CD4-positive, alpha-beta memory T cell (primary cell): Measurements from ENCODE around the gene JUNB. TPM values are rescaled to one million over a fixed set of nuclear protein-coding genes. Genes with fewer than 3 reads are reported as not detected.
A peak's percentile ranks its signal among the peaks of the same experiment; 100 is the strongest.

Source experiments
- CTCF ChIA-PET: fragments of 350-600 bp; sonication (Branson Sonifier 250); formaldehyde crosslinking; loops from one replicate; lab custom pipeline; 2021; ENCODE audit warnings: inconsistent platforms; ENCODE audit not compliant: partially characterized antibody; lab: Charles Lee
- POLR2A ChIA-PET: fragments of 350-600 bp; sonication (Branson Sonifier 250); formaldehyde crosslinking; loops from one replicate; lab custom pipeline; 2021; ENCODE audit not compliant: partially characterized antibody; lab: Charles Lee
- DNase-seq, 5 donors: peaks; one replicate each; pipeline versions ENCODE4 v3.0.0 to v3.0.0-alpha.2; 2020 to 2022; ENCODE audit warnings: mixed read lengths in 1 of 5
- H3K27ac ChIP-seq: one replicate; pipeline ENCODE4 v1.7.0; 2013; ENCODE audit warnings: low read depth, low read length
- H3K27me3 ChIP-seq: 2 replicates; pipeline ENCODE4 v1.7.0; 2013; ENCODE audit warnings: mild to moderate bottlenecking, low read length, moderate library complexity; ENCODE audit not compliant: insufficient read depth
- H3K36me3 ChIP-seq: 2 replicates; pipeline ENCODE4 v1.7.0; 2013; ENCODE audit warnings: mild to moderate bottlenecking, low read length, moderate library complexity; ENCODE audit not compliant: insufficient read depth
- H3K4me1 ChIP-seq: 2 replicates; pipeline ENCODE4 v1.7.0; 2013; ENCODE audit warnings: mild to moderate bottlenecking, low read length, moderate library complexity; ENCODE audit not compliant: insufficient read depth
- H3K4me3 ChIP-seq, 2 donors: one replicate each; pipeline ENCODE4 v1.7.0; 2013; ENCODE audit warnings: low read length in 2 of 2, mild to moderate bottlenecking in 1 of 2
- H3K9me3 ChIP-seq, 2 donors: one replicate each; pipeline ENCODE4 v1.7.0; 2013; ENCODE audit warnings: low read length in 2 of 2, control low read depth in 1 of 2; ENCODE audit not compliant: control insufficient read depth in 1 of 2
- H3K27ac Mint-ChIP-seq, 7 donors: one replicate each; pipeline ENCODE4 v1.8.0; 2020 to 2021; ENCODE audit warnings: mixed read lengths in 7 of 7, mild to moderate bottlenecking in 6 of 7, inconsistent platforms in 3 of 7, moderate library complexity in 3 of 7
- H3K27me3 Mint-ChIP-seq, 2 donors: one replicate each; pipeline ENCODE4 v1.8.0; 2020 to 2021; ENCODE audit warnings: mixed read lengths in 2 of 2
- H3K36me3 Mint-ChIP-seq, 2 donors: one replicate each; pipeline ENCODE4 v1.8.0; 2020 to 2021; ENCODE audit warnings: mixed read lengths in 2 of 2, inconsistent platforms in 1 of 2, mild to moderate bottlenecking in 1 of 2
- H3K4me1 Mint-ChIP-seq, 4 donors: one replicate each; pipeline ENCODE4 v1.8.0; 2020 to 2021; ENCODE audit warnings: mixed read lengths in 4 of 4, mild to moderate bottlenecking in 1 of 4
- H3K4me3 Mint-ChIP-seq, 8 donors: one replicate each; pipeline ENCODE4 v1.8.0; 2020 to 2021; ENCODE audit warnings: mixed read lengths in 8 of 8, mild to moderate bottlenecking in 7 of 8, moderate library complexity in 6 of 8, inconsistent platforms in 3 of 8
- H3K9me3 Mint-ChIP-seq, 8 donors: one replicate each; pipeline ENCODE4 v1.8.0; 2020 to 2021; ENCODE audit warnings: mixed read lengths in 8 of 8, mild to moderate bottlenecking in 5 of 8, inconsistent platforms in 3 of 8, moderate library complexity in 1 of 8
- intact Hi-C: fragments of 100-400 bp; cut with micrococcal nuclease; formaldehyde crosslinking; loops from one replicate; pipeline ENCODE4 v1.15.1; 2023
- polyA plus RNA-seq, 2 donors: library from polyadenylated mRNA; unstranded; fragments of 300-500 nt; fragmentation: Illumina TruSeq; gene quantifications; one replicate each; pipeline ENCODE4 v1.2.3, GENCODE V29; 2021
- total RNA-seq, 2 experiments: library from RNA; stranded (reverse); gene quantifications; one replicate each; pipeline ENCODE4 v1.2.3, GENCODE V29; 2021

The JUNB gene
- total and polyA plus RNA-seq, 4 experiments from 2014 or later = 103 to 3,132 (median 438) TPM

- DNase-seq = peak in 1 of 5 donors; percentile 30
- Mint-ChIP-seq H3K27me3 (no peaks in the 10 kb centered on the region), H3K4me3 (no peak overlapping the region), H3K36me3 (no peaks in the 10 kb centered on the region), H3K9me3 (no peaks in the 10 kb centered on the region), H3K4me1 (peaks cover 10 to 18% (median 16%) of the 10 kb centered on the region in 4 donors), H3K27ac (no peak overlapping the region)
- no peak overlapping the region for H3K4me3 ChIP-seq
- CTCF ChIA-PET = interaction anchor here (0.8 to 27.8 kb wide), 4 partner anchors 13 to 75 kb away, joined by 3 to 906 read pairs (median 18); partner anchors contain the start of genes JUNB, PRDX2, RNASEH2A and THSD8
- H3K27ac ChIP-seq = no peak overlapping the region
- peaks cover 15% of the 10 kb centered on the region for H3K4me1 ChIP-seq
- H3K36me3 ChIP-seq = no peaks in the 10 kb centered on the region
- POLR2A ChIA-PET = interaction anchor here (16.4 kb wide), 1 partner anchor 23 kb away, joined by 1162 read pairs; the partner anchor contains the start of genes JUNB, PRDX2 and THSD8
- no peaks in the 10 kb centered on the region for H3K9me3 ChIP-seq
- intact Hi-C loops = no loop called here
- H3K27me3 ChIP-seq = no peaks in the 10 kb centered on the region
These were observed 19.0 kb upstream of the JUNB start for GRCh38 chr19:12772323-12772722.

DNA sequence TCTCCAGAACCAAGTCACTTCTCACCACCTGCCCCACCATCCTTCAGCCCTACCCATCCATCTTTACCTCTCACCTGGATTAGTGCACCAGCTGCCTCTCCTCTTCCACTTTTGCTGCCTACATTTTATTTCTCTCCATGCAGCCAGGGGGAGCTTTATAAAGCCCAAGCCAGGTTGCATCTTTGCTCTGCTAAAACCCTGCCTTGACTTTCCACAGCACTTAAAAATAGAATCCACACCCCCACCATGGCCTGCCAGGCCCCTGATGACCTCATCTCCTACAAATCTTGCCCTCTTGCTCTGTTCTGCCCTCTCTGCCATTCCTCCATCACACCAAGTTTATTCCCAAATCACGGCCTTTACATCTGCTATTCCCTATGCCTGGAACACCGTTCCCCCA is 17.7 kb upstream of the JUNB start:
- no peak for DNase-seq
- CTCF ChIA-PET = interaction anchor here (3.1 to 27.8 kb wide), 4 partner anchors 9 to 73 kb away, joined by 17 to 906 read pairs (median 32); partner anchors contain the start of genes JUNB, PRDX2, RNASEH2A and THSD8
- no peaks in the 10 kb centered on the region for H3K36me3 Mint-ChIP-seq
- no peak overlapping the region for H3K27ac ChIP-seq
- no peak overlapping the region for H3K4me3 ChIP-seq
- H3K4me3 Mint-ChIP-seq = peak overlapping the region in 6 of 8 donors; percentile 3 to 67 (median 46)
- no peaks in the 10 kb centered on the region for H3K36me3 ChIP-seq
- intact Hi-C loops = no loop called here
- no peaks in the 10 kb centered on the region for H3K27me3 Mint-ChIP-seq
- H3K4me1 ChIP-seq = peaks cover 24% of the 10 kb centered on the region
- peak overlapping the region in 4 of 7 donors; percentile 28 to 75 (median 67) for H3K27ac Mint-ChIP-seq
- H3K4me1 Mint-ChIP-seq = peaks cover 15 to 30% (median 24%) of the 10 kb centered on the region in 4 donors
- H3K27me3 ChIP-seq = no peaks in the 10 kb centered on the region
- no peaks in the 10 kb centered on the region for H3K9me3 ChIP-seq
- no peaks in the 10 kb centered on the region for H3K9me3 Mint-ChIP-seq
- POLR2A ChIA-PET = interaction anchor here (1.0 to 16.4 kb wide), 4 partner anchors 21 to 36 kb away, joined by 3 to 1162 read pairs (median 3); partner anchors contain the start of genes GET3, JUNB, PRDX2 and RNASEH2A

DNA sequence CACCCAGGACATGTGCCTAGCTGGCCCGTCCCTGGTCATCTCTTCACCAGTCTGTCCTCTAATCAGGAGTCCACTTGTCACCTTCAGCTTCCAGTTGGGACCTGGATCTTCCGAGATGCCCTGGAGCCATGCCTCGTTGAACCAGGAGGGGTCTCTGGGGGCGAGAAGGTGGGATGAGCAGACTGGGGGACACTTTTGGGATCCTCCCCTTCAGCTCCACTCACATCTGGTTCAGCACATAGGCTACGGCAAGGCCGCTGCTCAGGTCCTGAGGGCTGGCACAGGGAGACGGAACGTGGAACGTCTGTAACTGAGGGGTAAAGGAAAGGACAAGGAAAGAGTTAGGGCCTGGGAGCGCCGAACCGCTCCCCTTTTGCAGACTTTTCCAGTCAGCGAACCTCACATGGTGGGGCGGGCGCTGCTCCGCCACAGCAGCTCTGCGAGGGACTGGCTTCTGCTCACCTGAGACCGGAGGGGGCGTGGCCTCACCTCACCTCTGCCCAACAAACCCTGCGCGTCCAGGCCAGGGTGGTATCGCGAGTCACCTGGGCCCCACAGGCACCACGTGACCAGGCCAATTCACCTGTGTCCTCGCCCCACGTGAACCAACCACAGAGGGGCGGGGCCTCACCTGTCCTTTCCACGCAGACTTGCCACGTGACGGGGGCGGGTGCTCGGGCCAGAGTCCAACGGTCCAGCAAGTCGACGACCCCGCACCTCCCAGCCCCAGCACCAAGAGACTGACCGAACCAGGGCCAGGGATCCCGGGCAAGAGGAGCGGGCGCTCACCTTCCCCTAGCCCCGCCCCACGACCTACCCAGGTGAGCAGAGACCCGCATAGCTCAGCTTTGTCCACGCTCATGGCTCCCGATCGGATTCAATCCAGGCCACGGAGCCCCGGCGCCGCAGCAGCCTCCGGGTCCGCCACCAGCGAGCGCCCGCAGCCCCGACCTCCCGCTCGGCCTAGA is 16.4 kb upstream of the JUNB start, which contains the start of gene HOOK2:
HOOK2 (minus strand) TSS at position 965 of the 968 bp plus-strand sequence; CDS start at position 862, 103 bp downstream.
- peak in 2 of 5 donors; percentile 41 to 70 for DNase-seq
- Histone ChIP-seq H3K27me3 (no peaks in the 10 kb centered on the region), H3K4me3 (peak within 1 kb of the TSS; percentile 39 to 62), H3K27ac (peak within 1 kb of the TSS; percentile 79), H3K9me3 (no peaks in the 10 kb centered on the region), H3K36me3 (no peaks in the 10 kb centered on the region), H3K4me1 (peaks cover 33% of the 10 kb centered on the region)
- no peaks in the 10 kb centered on the region for H3K36me3 Mint-ChIP-seq
- H3K9me3 Mint-ChIP-seq = no peaks in the 10 kb centered on the region
- peak within 1 kb of the TSS; percentile 81 to 92 (median 85) for H3K27ac Mint-ChIP-seq
- peaks cover 18 to 37% (median 30%) of the 10 kb centered on the region in 4 donors for H3K4me1 Mint-ChIP-seq
- H3K27me3 Mint-ChIP-seq = no peaks in the 10 kb centered on the region
- intact Hi-C loops = loop anchor here (1.0 kb wide), 2 partner anchors 9 to 41 kb away; partner anchors contain the start of gene TRIR
- POLR2A ChIA-PET = interaction anchor here (0.6 to 16.4 kb wide), 7 partner anchors 9 to 330 kb away, joined by 3 to 1162 read pairs (median 3); partner anchors contain the start of genes DNASE2, JUNB, PRDX2 and RNASEH2A
- H3K4me3 Mint-ChIP-seq = peak within 1 kb of the TSS; percentile 76 to 88 (median 84)
- CTCF ChIA-PET = interaction anchor here (3.1 to 27.8 kb wide), 4 partner anchors 10 to 72 kb away, joined by 17 to 906 read pairs (median 32); partner anchors contain the start of genes JUNB, PRDX2, RNASEH2A and THSD8

GRCh38 chr19:12777217-12778016 is 13.9 kb upstream of the JUNB start:
- Histone ChIP-seq H3K4me1 (peaks cover 42% of the 10 kb centered on the region), H3K27me3 (no peaks in the 10 kb centered on the region), H3K27ac (peak overlapping the region; percentile 86), H3K36me3 (no peaks in the 10 kb centered on the region), H3K4me3 (peak overlapping the region; percentile 69 to 76), H3K9me3 (no peaks in the 10 kb centered on the region)
- intact Hi-C loops = loop anchor here (1.0 kb wide), 1 partner anchor 19 kb away; no protein-coding TSS in a partner anchor
- CTCF ChIA-PET = interaction anchor here (1.0 to 27.8 kb wide), 8 partner anchors 8 to 100 kb away, joined by 3 to 906 read pairs (median 10); partner anchors contain the start of genes JUNB, PRDX2, RNASEH2A and THSD8
- peaks cover 0 to 1% (median 0%) of the 10 kb centered on the region in 8 donors for H3K9me3 Mint-ChIP-seq
- POLR2A ChIA-PET = interaction anchor here (0.5 to 16.4 kb wide), 11 partner anchors 11 to 1621 kb away, joined by 3 to 1162 read pairs (median 3); partner anchors contain the start of genes JUNB, PRDX2, RNASEH2A and THSD8
- DNase-seq = peak; percentile 77 to 83 (median 80)
- H3K27ac Mint-ChIP-seq = peak overlapping the region; percentile 92 to 97 (median 94)
- H3K36me3 Mint-ChIP-seq = peaks cover 0 to 2% of the 10 kb centered on the region in 2 donors
- H3K4me1 Mint-ChIP-seq = peaks cover 25 to 52% (median 35%) of the 10 kb centered on the region in 4 donors
- H3K27me3 Mint-ChIP-seq = no peaks in the 10 kb centered on the region
- peak overlapping the region; percentile 85 to 92 (median 87) for H3K4me3 Mint-ChIP-seq

- Mint-ChIP-seq H3K4me3 (peak overlapping the region; percentile 85 to 92 (median 87)), H3K27me3 (no peaks in the 10 kb centered on the region), H3K9me3 (peaks cover 0 to 1% (median 0%) of the 10 kb centered on the region in 8 donors), H3K36me3 (peaks cover 0 to 2% of the 10 kb centered on the region in 2 donors), H3K27ac (peak overlapping the region; percentile 92 to 97 (median 94)), H3K4me1 (peaks cover 25 to 54% (median 35%) of the 10 kb centered on the region in 4 donors)
- no peaks in the 10 kb centered on the region for H3K9me3 ChIP-seq
- DNase-seq = peak in 4 of 5 donors; percentile 32 to 60 (median 45)
- H3K27me3 ChIP-seq = no peaks in the 10 kb centered on the region
- ChIA-PET CTCF (interaction anchor here (0.7 to 27.8 kb wide), 5 partner anchors 10 to 69 kb away, joined by 3 to 906 read pairs (median 14); partner anchors contain the start of genes JUNB, PRDX2, RNASEH2A and THSD8), POLR2A (interaction anchor here (0.5 to 16.4 kb wide), 13 partner anchors 12 to 1621 kb away, joined by 3 to 1162 read pairs (median 3); partner anchors contain the start of genes CALR, DHPS, GET3 and JUNB)
- intact Hi-C loops = no loop called here
- peaks cover 49% of the 10 kb centered on the region for H3K4me1 ChIP-seq
- H3K27ac ChIP-seq = peak overlapping the region; percentile 86
- peak overlapping the region; percentile 69 to 76 for H3K4me3 ChIP-seq
- no peaks in the 10 kb centered on the region for H3K36me3 ChIP-seq
These were observed 13.0 kb upstream of the JUNB start for GRCh38 chr19:12778017-12778904.
